Osteoblast (primary cell): ENCODE results near the gene PTPRN2. TPM values are rescaled to one million over a fixed set of nuclear protein-coding genes. Genes with fewer than 3 reads are reported as not detected.
A peak's percentile ranks its signal among the peaks of the same experiment; 100 is the strongest.

Experiments
- DNase-seq: peaks from one replicate; pipeline ENCODE4 v3.0.0; 2011; ENCODE audit warnings: low spot score, mixed read lengths; ENCODE audit not compliant: insufficient read length; ENCODE audit errors: missing footprints
- H2AFZ ChIP-seq: 2 replicates; pipeline ENCODE4 v1.6.0; 2011; ENCODE audit warnings: mild to moderate bottlenecking, low read length
- H3K27ac ChIP-seq: 2 replicates; pipeline ENCODE4 v1.5.1; 2011; ENCODE audit warnings: mild to moderate bottlenecking, low read depth, low read length, moderate library complexity
- H3K27me3 ChIP-seq: 2 replicates; pipeline ENCODE4 v1.6.0; 2012; ENCODE audit warnings: mild to moderate bottlenecking, control low read depth, inconsistent platforms, low read length, moderate library complexity; ENCODE audit not compliant: insufficient read depth
- H3K36me3 ChIP-seq: 2 replicates; pipeline ENCODE4 v1.5.1; 2011; ENCODE audit warnings: mild to moderate bottlenecking, low read length, control low read depth, moderate library complexity; ENCODE audit not compliant: insufficient read depth
- H3K4me1 ChIP-seq: 2 replicates; pipeline ENCODE4 v1.5.1; 2011; ENCODE audit warnings: mild to moderate bottlenecking, low read length, control low read depth, moderate library complexity; ENCODE audit not compliant: insufficient read depth
- H3K4me2 ChIP-seq: 2 replicates; pipeline ENCODE4 v1.6.0; 2011; ENCODE audit warnings: mild to moderate bottlenecking, low read length; ENCODE audit not compliant: insufficient read depth
- H3K4me3 ChIP-seq: fragments of 200-600 bp; sonication (generic); 3 replicates; pipeline ENCODE4 v1.5.1; 2012; ENCODE audit warnings: mild to moderate bottlenecking, low read length, inconsistent platforms; ENCODE audit not compliant: insufficient read depth
- H3K79me2 ChIP-seq: 2 replicates; pipeline ENCODE4 v1.6.0; 2012; ENCODE audit warnings: mild to moderate bottlenecking, low read length, control low read depth, inconsistent platforms; ENCODE audit not compliant: insufficient read depth
- H3K9me3 ChIP-seq: 2 replicates; pipeline ENCODE4 v1.5.1; 2011; ENCODE audit warnings: low read depth, low read length, control low read depth
- H4K20me1 ChIP-seq: 2 replicates; pipeline ENCODE4 v1.6.0; 2012; ENCODE audit warnings: mild to moderate bottlenecking, low read length, control low read depth; ENCODE audit not compliant: insufficient read depth
- CTCF ChIP-seq: IDR thresholded peaks from 2 replicates; pipeline ENCODE4 v1.5.1; 2011; ENCODE audit warnings: mild to moderate bottlenecking, low read depth, low read length, moderate library complexity; ENCODE audit errors: extremely low read depth
- total RNA-seq: library from RNA; depleted of rRNA; stranded (reverse); fragments of >200 nt; gene quantifications from 2 replicates; pipeline ENCODE4 v1.2.3, GENCODE V29; 2012

The PTPRN2 gene
- total RNA-seq, 1 donor: 0.36 TPM

DNA sequence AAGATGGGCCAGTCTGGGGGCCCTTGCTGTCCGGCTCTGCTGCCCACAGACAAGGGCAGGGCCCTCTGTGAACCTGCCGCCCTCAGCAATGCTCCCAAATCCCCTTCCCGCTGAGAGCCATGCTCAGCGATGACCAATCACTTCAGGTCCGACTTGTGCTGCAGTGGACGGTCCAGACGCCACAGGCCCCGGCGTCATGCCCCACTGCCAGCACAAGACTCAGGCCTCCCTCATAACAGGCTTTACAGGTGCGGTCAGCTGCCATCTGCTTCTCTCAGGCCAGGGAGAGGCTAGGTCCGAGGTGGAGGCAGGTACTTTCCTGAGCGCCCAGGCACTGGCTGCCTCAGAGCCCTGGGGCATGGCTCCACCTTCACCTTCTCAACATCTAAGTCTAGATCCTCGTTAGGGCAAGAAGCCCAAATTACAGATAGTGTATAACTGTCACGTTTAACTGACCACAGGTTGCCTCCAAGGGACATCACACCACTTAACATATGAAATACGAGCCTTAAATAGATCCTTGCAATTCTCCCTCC is 393.2 kb downstream of the PTPRN2 start:
- Histone ChIP-seq H3K27ac (no peak overlapping the region), H3K36me3 (no peaks in the 10 kb centered on the region)

GRCh38 chr7:158193446-158193845 is 394.2 kb downstream of the PTPRN2 start:
- no peaks in the 10 kb centered on the region for H3K4me1 ChIP-seq
- H3K4me2 ChIP-seq: no peak overlapping the region
- no peaks in the 10 kb centered on the region for H3K9me3 ChIP-seq
- no peak overlapping the region for H2AFZ ChIP-seq
- H3K79me2 ChIP-seq: no peaks in the 10 kb centered on the region
- H3K4me3 ChIP-seq: no peak overlapping the region
- no peak overlapping the region for H3K27ac ChIP-seq
- no peak for TF ChIP-seq CTCF
- H3K36me3 ChIP-seq: no peaks in the 10 kb centered on the region
- no peaks in the 10 kb centered on the region for H3K27me3 ChIP-seq
- no peaks in the 10 kb centered on the region for H4K20me1 ChIP-seq
- peak; percentile 80 for DNase-seq

More for the DNA sequence above, 393.2 kb downstream of the PTPRN2 start:
- no peaks in the 10 kb centered on the region for H3K27me3 ChIP-seq
- H3K4me1 ChIP-seq: no peaks in the 10 kb centered on the region
- no peak overlapping the region for H3K4me2 ChIP-seq
- DNase-seq: no peak
- no peak overlapping the region for H2AFZ ChIP-seq
- no peaks in the 10 kb centered on the region for H4K20me1 ChIP-seq
- H3K79me2 ChIP-seq: no peaks in the 10 kb centered on the region
- no peak for TF ChIP-seq CTCF
- H3K9me3 ChIP-seq: no peaks in the 10 kb centered on the region
- H3K4me3 ChIP-seq: no peak overlapping the region

DNA sequence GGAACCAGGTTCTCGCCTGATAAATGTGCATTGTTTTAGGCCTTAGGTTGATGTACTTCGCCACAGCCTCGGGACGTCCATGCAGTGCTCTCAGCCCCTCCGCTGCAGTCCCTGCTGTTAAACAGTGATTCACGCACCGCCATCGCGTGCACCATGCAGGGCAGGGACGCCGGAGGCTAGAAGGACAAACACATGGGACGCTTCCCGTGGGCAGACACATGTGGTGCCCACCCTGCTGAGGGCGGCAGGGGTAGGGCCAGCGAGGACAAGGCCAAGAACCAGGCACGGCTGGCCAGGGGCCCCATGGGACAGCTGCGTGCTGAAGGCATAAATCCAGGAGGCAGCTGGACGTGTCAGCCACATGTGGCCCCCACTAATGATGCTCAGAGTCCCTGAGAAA is 394.7 kb downstream of the PTPRN2 start:
- no peaks in the 10 kb centered on the region for H3K27me3 ChIP-seq
- H3K4me3 ChIP-seq: no peak overlapping the region
- H3K4me1 ChIP-seq: no peaks in the 10 kb centered on the region
- no peaks in the 10 kb centered on the region for H3K36me3 ChIP-seq
- peak; percentile 41 for DNase-seq
- no peaks in the 10 kb centered on the region for H3K9me3 ChIP-seq
- no peaks in the 10 kb centered on the region for H3K79me2 ChIP-seq
- no peak overlapping the region for H2AFZ ChIP-seq
- no peak overlapping the region for H3K27ac ChIP-seq
- H3K4me2 ChIP-seq: no peak overlapping the region
- TF ChIP-seq CTCF: no peak
- H4K20me1 ChIP-seq: no peaks in the 10 kb centered on the region

DNA sequence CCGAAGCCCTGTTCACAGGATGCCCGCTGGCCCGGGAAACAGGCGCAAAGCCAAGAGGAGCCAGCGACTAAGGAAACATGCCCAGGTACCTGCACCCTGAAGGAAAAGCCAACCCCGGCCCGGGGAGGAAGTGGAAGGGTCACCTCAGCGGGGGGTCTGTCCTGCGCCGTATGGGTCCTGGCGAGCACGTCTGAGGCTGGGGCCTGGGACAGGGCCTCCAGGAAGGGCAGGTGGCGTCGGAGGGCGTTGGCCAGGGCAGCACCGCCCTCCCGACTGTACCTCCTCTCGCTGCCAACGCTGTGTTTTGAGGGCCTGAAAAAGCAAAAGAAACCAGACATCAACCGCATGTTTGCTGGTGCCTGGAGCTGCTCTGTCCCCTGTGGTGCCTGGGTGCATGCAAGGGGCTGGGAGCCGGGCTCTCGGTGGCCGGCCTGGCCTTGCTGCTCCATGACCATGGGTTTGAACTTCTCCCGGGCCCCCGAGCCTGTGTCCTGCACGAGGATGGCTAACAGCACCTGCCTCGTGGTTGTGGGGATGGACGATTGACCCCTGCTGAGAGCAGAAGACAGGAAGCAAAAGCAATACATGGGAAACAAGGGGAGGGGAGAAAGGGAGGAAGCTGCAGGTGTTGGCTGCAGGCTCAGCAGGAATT is 395.3 kb downstream of the PTPRN2 start:
- H3K27ac ChIP-seq: no peak overlapping the region
- no peaks in the 10 kb centered on the region for H3K36me3 ChIP-seq
- H3K27me3 ChIP-seq: no peaks in the 10 kb centered on the region
- H3K4me1 ChIP-seq: no peaks in the 10 kb centered on the region
- no peaks in the 10 kb centered on the region for H3K79me2 ChIP-seq
- H2AFZ ChIP-seq: no peak overlapping the region
- no peak for TF ChIP-seq CTCF
- no peaks in the 10 kb centered on the region for H3K9me3 ChIP-seq
- no peak for DNase-seq
- no peak overlapping the region for H3K4me2 ChIP-seq
- H4K20me1 ChIP-seq: no peaks in the 10 kb centered on the region
- H3K4me3 ChIP-seq: no peak overlapping the region
